Fibroblast of villous mesenchyme (primary cell): ENCODE data around the gene RECQL5. TPM values are rescaled to one million over a fixed set of nuclear protein-coding genes. Genes with fewer than 3 reads are reported as not detected.
A peak's percentile ranks its signal among the peaks of the same experiment; 100 is the strongest.

Experiments
- DNase-seq: peaks from one replicate; pipeline ENCODE4 v3.0.0-alpha.2; 2010; ENCODE audit warnings: low read depth
- H3K4me3 ChIP-seq: 2 replicates; pipeline ENCODE4 v1.5.1; 2011; ENCODE audit warnings: low read depth, mild to moderate bottlenecking, low read length
- CTCF ChIP-seq: IDR thresholded peaks from 2 replicates; pipeline ENCODE4 v1.5.1; 2012; ENCODE audit warnings: low read depth, mild to moderate bottlenecking, low read length; ENCODE audit not compliant: insufficient read depth
- total RNA-seq: library from RNA; depleted of rRNA; stranded (reverse); fragments of >200 nt; gene quantifications from 2 replicates; pipeline ENCODE4 v1.2.3, GENCODE V29; 2012

RECQL5 gene
- total RNA-seq, 1 donor, result 20.7 TPM

- H3K4me3 ChIP-seq, result no peak overlapping the region
- no peak for TF ChIP-seq CTCF
- DNase-seq, result no peak
Measured at GRCh38 chr17:75605790-75606189, 61.2 kb downstream of the RECQL5 start.

- no peak for DNase-seq
- TF ChIP-seq CTCF, result no peak
- H3K4me3 ChIP-seq, result no peak overlapping the region
Measured at GRCh38 chr17:75604034-75604695, 62.8 kb downstream of the RECQL5 start.

GRCh38 chr17:75603123-75603522 lies 63.8 kb downstream of the RECQL5 start:
- no peak overlapping the region for H3K4me3 ChIP-seq
- TF ChIP-seq CTCF, result no peak
- DNase-seq, result no peak

GRCh38 chr17:75602644-75603043 lies 64.3 kb downstream of the RECQL5 start:
- no peak overlapping the region for H3K4me3 ChIP-seq
- DNase-seq, result no peak
- TF ChIP-seq CTCF, result no peak

GRCh38 chr17:75601057-75601987 lies 65.6 kb downstream of the RECQL5 start:
- TF ChIP-seq CTCF, result peak; percentile 78
- peak; percentile 29 for DNase-seq
- H3K4me3 ChIP-seq, result no peak overlapping the region

GRCh38 chr17:75596320-75597087 lies 70.5 kb downstream of the RECQL5 start:
- no peak for DNase-seq
- TF ChIP-seq CTCF, result no peak
- no peak overlapping the region for H3K4me3 ChIP-seq
